Measurements from ENCODE around the gene LYPD3.

LYPD3 gene

GRCh38 chr19:43470288-43470687, 4.9 kb upstream of the LYPD3 start:
- peaks cover 23 to 26% of the 10 kb centered on the region in 2 experiments for H3K4me1 ChIP-seq (ENCODE audit: control insufficient read depth in 1 of 2, insufficient read depth in 1 of 2, low read depth in 1 of 2, low read length in 1 of 2)
- no peak overlapping the region for H3K4me3 ChIP-seq (ENCODE audit: low read depth in 1 of 2, low read length in 1 of 2)
- no peaks in the 10 kb centered on the region for H3K9me3 ChIP-seq
- no peak overlapping the region for H3K27ac ChIP-seq
- no peaks in the 10 kb centered on the region for H3K36me3 ChIP-seq
- peaks cover 11% of the 10 kb centered on the region for H3K27me3 ChIP-seq
- TF ChIP-seq, protein P1, sequence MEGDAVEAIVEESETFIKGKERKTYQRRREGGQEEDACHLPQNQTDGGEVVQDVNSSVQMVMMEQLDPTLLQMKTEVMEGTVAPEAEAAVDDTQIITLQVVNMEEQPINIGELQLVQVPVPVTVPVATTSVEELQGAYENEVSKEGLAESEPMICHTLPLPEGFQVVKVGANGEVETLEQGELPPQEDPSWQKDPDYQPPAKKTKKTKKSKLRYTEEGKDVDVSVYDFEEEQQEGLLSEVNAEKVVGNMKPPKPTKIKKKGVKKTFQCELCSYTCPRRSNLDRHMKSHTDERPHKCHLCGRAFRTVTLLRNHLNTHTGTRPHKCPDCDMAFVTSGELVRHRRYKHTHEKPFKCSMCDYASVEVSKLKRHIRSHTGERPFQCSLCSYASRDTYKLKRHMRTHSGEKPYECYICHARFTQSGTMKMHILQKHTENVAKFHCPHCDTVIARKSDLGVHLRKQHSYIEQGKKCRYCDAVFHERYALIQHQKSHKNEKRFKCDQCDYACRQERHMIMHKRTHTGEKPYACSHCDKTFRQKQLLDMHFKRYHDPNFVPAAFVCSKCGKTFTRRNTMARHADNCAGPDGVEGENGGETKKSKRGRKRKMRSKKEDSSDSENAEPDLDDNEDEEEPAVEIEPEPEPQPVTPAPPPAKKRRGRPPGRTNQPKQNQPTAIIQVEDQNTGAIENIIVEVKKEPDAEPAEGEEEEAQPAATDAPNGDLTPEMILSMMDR (IDR thresholded peaks at IDR 0.05): no peak

- H3K27ac ChIP-seq: no peak overlapping the region
- TF ChIP-seq, protein P1 (IDR thresholded peaks at IDR 0.05): no peak
- H3K4me1 ChIP-seq (ENCODE audit: control insufficient read depth in 1 of 2, insufficient read depth in 1 of 2, low read depth in 1 of 2, low read length in 1 of 2): peaks cover 27 to 32% of the 10 kb centered on the region in 2 experiments
- no peaks in the 10 kb centered on the region for H3K36me3 ChIP-seq
- no peaks in the 10 kb centered on the region for H3K9me3 ChIP-seq
- H3K27me3 ChIP-seq: peaks cover 23% of the 10 kb centered on the region
- no peak overlapping the region for H3K4me3 ChIP-seq (ENCODE audit: low read depth in 1 of 2, low read length in 1 of 2)
Observed at GRCh38 chr19:43469160-43469480, 3.7 kb upstream of the LYPD3 start.

GRCh38 chr19:43468354-43469159, 3.1 kb upstream of the LYPD3 start:
- Histone ChIP-seq H3K4me3 (ENCODE audit: low read depth in 1 of 2, low read length in 1 of 2) (no peak overlapping the region), H3K27me3 (peaks cover 27% of the 10 kb centered on the region), H3K4me1 (ENCODE audit: control insufficient read depth in 1 of 2, insufficient read depth in 1 of 2, low read depth in 1 of 2, low read length in 1 of 2) (peaks cover 33 to 37% of the 10 kb centered on the region in 2 experiments), H3K9me3 (no peaks in the 10 kb centered on the region), H3K27ac (peak overlapping the region; percentile 38), H3K36me3 (no peaks in the 10 kb centered on the region)
- TF ChIP-seq, protein P1 (IDR thresholded peaks at IDR 0.05): no peak

- H3K4me1 ChIP-seq (ENCODE audit: control insufficient read depth in 1 of 2, insufficient read depth in 1 of 2, low read depth in 1 of 2, low read length in 1 of 2): peaks cover 39 to 41% of the 10 kb centered on the region in 2 experiments
- H3K9me3 ChIP-seq: no peaks in the 10 kb centered on the region
- no peaks in the 10 kb centered on the region for H3K36me3 ChIP-seq
- TF ChIP-seq, protein P1 (IDR thresholded peaks at IDR 0.05): no peak
- H3K27me3 ChIP-seq: peaks cover 27% of the 10 kb centered on the region
- no peak overlapping the region for H3K4me3 ChIP-seq (ENCODE audit: low read depth in 1 of 2, low read length in 1 of 2)
- H3K27ac ChIP-seq: peak overlapping the region; percentile 38
Observed at GRCh38 chr19:43467730-43468129, 2.3 kb upstream of the LYPD3 start.

GRCh38 chr19:43467276-43467675, 1.9 kb upstream of the LYPD3 start:
- H3K4me1 ChIP-seq (ENCODE audit: control insufficient read depth in 1 of 2, insufficient read depth in 1 of 2, low read depth in 1 of 2, low read length in 1 of 2): peaks cover 40 to 42% of the 10 kb centered on the region in 2 experiments
- no peak overlapping the region for H3K4me3 ChIP-seq (ENCODE audit: low read depth in 1 of 2, low read length in 1 of 2)
- no peaks in the 10 kb centered on the region for H3K9me3 ChIP-seq
- H3K27me3 ChIP-seq: peaks cover 27% of the 10 kb centered on the region
- H3K36me3 ChIP-seq: no peaks in the 10 kb centered on the region
- H3K27ac ChIP-seq: peak overlapping the region; percentile 38
- TF ChIP-seq, protein P1 (IDR thresholded peaks at IDR 0.05): no peak

All from neutrophil (primary cell).